D721Med (cell line): ENCODE data around the gene FIBP.
A peak's percentile ranks its signal among the peaks of the same experiment; 100 is the strongest.

Experiments used
- DNase-seq: peaks from one replicate; pipeline ENCODE4 v3.0.0; 2011; ENCODE audit warnings: low spot score; ENCODE audit not compliant: insufficient read length
- FAIRE-seq: peaks from 2 replicates; lab custom pipeline; 2011; peaks lifted over from hg19 to GRCh38; lab: Jason Lieb, UNC
- TF ChIP-seq, protein P1 (sequence below): IDR thresholded peaks from 2 replicates; pipeline ENCODE4 v1.5.1; 2012; ENCODE audit warnings: mild to moderate bottlenecking, control low read depth; ENCODE audit not compliant: insufficient read depth; ENCODE audit errors: missing control alignments

The FIBP gene

GRCh38 chr11:65862941-65863888 is 25.1 kb downstream of the FIBP start:
- no peak for FAIRE-seq
- TF ChIP-seq, protein P1, sequence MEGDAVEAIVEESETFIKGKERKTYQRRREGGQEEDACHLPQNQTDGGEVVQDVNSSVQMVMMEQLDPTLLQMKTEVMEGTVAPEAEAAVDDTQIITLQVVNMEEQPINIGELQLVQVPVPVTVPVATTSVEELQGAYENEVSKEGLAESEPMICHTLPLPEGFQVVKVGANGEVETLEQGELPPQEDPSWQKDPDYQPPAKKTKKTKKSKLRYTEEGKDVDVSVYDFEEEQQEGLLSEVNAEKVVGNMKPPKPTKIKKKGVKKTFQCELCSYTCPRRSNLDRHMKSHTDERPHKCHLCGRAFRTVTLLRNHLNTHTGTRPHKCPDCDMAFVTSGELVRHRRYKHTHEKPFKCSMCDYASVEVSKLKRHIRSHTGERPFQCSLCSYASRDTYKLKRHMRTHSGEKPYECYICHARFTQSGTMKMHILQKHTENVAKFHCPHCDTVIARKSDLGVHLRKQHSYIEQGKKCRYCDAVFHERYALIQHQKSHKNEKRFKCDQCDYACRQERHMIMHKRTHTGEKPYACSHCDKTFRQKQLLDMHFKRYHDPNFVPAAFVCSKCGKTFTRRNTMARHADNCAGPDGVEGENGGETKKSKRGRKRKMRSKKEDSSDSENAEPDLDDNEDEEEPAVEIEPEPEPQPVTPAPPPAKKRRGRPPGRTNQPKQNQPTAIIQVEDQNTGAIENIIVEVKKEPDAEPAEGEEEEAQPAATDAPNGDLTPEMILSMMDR = no peak
- DNase-seq = no peak

- TF ChIP-seq, protein P1 = no peak
- no peak for DNase-seq
- FAIRE-seq = no peak
These were observed 26.0 kb downstream of the FIBP start for GRCh38 chr11:65862191-65862735.

DNA sequence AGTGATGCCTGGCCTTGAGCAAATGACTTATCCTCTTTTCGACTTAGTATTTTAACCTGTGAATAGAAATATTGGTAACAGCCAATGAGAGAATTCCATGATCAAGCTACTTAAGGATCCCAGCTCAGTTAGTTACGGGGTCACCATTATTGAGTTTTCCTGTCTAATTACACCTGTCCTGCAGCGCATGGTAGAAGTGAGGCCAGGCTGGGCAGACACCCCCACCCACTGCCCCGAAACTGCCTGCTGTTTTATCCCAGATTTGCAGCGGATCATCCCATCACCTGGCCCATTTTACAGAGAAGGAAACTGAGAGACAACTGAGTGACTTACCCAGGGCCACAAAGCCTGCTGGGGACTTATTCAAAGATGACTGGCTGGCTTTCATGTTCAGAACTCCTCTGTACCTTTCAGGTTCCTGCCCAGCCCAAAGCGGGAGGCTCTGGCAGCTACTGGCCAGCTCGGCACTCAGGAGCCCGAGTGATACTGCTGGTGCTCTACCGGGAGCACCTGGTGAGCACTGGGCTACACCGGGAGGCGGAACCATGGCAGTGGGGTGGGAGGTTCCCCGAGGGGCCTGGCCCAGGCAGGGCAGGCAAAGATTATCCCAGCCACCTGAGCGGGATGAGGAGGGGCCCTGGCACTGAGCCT is 26.6 kb downstream of the FIBP start:
- FAIRE-seq (no peak), DNase-seq (no peak)

DNA sequence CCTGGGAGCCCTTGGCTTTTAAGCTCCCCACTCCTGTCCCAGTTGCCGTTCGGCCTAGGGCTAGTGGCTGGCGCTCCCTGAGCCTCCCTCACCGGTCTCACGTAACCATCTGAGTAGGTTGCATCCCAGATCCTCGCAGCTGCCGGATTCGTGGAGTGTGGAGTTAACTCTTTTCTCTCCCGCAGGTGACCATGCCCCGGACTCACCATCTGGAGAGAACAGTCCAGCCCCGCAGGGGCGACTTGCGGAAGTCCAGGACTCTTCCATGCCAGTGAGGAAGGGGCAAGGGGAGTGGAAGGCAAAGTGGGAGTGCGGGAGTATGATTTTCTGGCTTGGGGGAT is 27.1 kb downstream of the FIBP start:
- FAIRE-seq (no peak), DNase-seq (no peak)
- TF ChIP-seq, protein P1 = no peak

More for the DNA sequence above, 26.6 kb downstream of the FIBP start:
- TF ChIP-seq, protein P1 = no peak

DNA sequence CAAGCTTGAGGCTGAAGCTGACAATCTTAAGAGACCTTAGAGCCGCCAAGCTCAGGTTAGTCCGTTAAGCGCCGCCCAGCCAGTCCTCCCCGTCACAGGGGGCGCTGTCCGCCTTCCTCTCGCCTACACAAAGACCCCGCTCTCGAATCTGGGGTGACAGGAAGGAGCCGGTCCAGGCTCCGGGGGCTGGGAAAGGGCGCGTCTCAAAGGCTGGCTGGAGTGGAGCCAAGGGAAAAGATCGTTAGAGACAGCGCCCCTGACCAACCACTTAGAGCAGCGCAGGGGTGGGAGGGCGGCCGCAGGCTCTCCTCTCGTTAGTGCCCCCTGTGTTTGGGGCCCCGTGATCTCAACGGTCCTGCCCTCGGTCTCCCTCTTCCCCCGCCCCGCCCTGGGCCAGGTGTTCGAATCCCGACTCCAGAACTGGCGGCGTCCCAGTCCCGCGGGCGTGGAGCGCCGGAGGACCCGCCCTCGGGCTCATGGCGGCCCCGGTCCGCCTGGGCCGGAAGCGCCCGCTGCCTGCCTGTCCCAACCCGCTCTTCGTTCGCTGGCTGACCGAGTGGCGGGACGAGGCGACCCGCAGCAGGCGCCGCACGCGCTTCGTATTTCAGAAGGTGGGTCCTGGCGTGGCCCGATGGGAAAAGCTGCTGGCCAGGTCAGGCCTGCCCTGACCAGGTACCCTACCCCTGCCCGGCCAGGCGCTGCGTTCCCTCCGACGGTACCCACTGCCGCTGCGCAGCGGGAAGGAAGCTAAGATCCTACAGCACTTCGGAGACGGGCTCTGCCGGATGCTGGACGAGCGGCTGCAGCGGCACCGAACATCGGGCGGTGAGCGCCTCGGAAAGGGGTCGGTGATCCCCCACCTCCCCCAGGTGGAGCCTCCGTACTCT is 27.8 kb downstream of the FIBP start, which contains the start of gene MUS81:
Gene MUS81, plus strand, starts transcription at position 156 of the 887 bp plus-strand sequence. Its CDS starts 321 bp downstream, at position 477.
- peak; percentile 95 for DNase-seq
- no peak for FAIRE-seq
- TF ChIP-seq, protein P1 = peak; percentile 80

- DNase-seq (no peak), FAIRE-seq (no peak)
- TF ChIP-seq, protein P1 = no peak
These were observed 28.4 kb downstream of the FIBP start for GRCh38 chr11:65859812-65860277.
